K562 (cell line): Measurements from ENCODE around the gene VDAC1. TPM values are rescaled to one million over a fixed set of nuclear protein-coding genes. Genes with fewer than 3 reads are reported as not detected.
A peak's percentile ranks its signal among the peaks of the same experiment; 100 is the strongest.

Source experiments
- BHLHE40 ChIP-seq: IDR thresholded peaks from 2 replicates; pipeline ENCODE4 v1.6.1; 2011; ENCODE audit warnings: low read length, improper control_type of control experiment
- CBX5 ChIP-seq: IDR thresholded peaks from 2 replicates; pipeline ENCODE4 v1.6.1; 2014; ENCODE audit warnings: low read depth, borderline replicate concordance
- EHMT2 ChIP-seq: fragments of 450-650 bp; IDR thresholded peaks from 2 replicates; pipeline ENCODE4 v1.6.1; 2018; ENCODE audit warnings: antibody characterized with exemption
- HMG20A ChIP-seq: fragments of 450-650 bp; formaldehyde crosslinking; conservative IDR thresholded peaks from 2 replicates; pipeline ENCODE4 v1.4.0; 2020; ENCODE audit warnings: mild to moderate bottlenecking, mixed read lengths
- NCOA4 ChIP-seq: fragments of 450-650 bp; IDR thresholded peaks from 2 replicates; pipeline ENCODE4 v1.6.1; 2018; ENCODE audit warnings: mild to moderate bottlenecking; ENCODE audit not compliant: partially characterized antibody
- PCBP1 ChIP-seq: fragments of 200-400 bp; formaldehyde crosslinking; IDR thresholded peaks from 2 replicates; pipeline ENCODE4 v1.6.1; 2018; ENCODE audit warnings: mild to moderate bottlenecking, low read depth, low read length; ENCODE audit not compliant: poor library complexity, severe bottlenecking
- SAFB2 ChIP-seq: fragments of 200-400 bp; formaldehyde crosslinking; IDR thresholded peaks from 2 replicates; pipeline ENCODE4 v1.6.1; 2018; ENCODE audit warnings: borderline replicate concordance, low read length, low read depth, moderate library complexity; ENCODE audit not compliant: severe bottlenecking
- SIX5 ChIP-seq, 2 experiments: IDR thresholded peaks; 2 replicates each; pipeline ENCODE4 v1.6.1; 2011; ENCODE audit warnings: low read length in 2 of 2, borderline replicate concordance in 1 of 2, low read depth in 1 of 2, mild to moderate bottlenecking in 1 of 2, moderate library complexity in 1 of 2; ENCODE audit not compliant: insufficient read depth in 1 of 2
- SPI1 ChIP-seq: IDR thresholded peaks from 2 replicates; pipeline ENCODE4 v1.6.1; 2011; ENCODE audit warnings: low read depth, low read length, control low read depth, borderline replicate concordance
- SRSF1 ChIP-seq: fragments of 200-400 bp; formaldehyde crosslinking; IDR thresholded peaks from 2 replicates; pipeline ENCODE4 v1.6.1; 2017; ENCODE audit warnings: mild to moderate bottlenecking, low read depth, low read length, moderate library complexity
- XRCC4 ChIP-seq: IDR thresholded peaks from one replicate; pipeline ENCODE4 v1.6.1; 2011; ENCODE audit not compliant: insufficient read depth, insufficient read length; ENCODE audit errors: extremely low read depth
- ZNF134 ChIP-seq: fragments of 250-450 bp; sonication (Bioruptor Pico); conservative IDR thresholded peaks from 2 replicates; pipeline ENCODE4 v1.4.0; 2020
- ZNF445 ChIP-seq: fragments of 250-450 bp; sonication (Bioruptor Pico); IDR thresholded peaks from 2 replicates; pipeline ENCODE4 v1.4.0; 2020; ENCODE audit warnings: low read depth, mild to moderate bottlenecking, moderate library complexity
- ZNF695 ChIP-seq: fragments of 450-650 bp; formaldehyde crosslinking; IDR thresholded peaks from 2 replicates; pipeline ENCODE4 v1.4.0; 2020; ENCODE audit warnings: mild to moderate bottlenecking, moderate library complexity
- polyA plus RNA-seq, 8 experiments: library from polyadenylated mRNA; depleted of rRNA in 4 of 8; stranded (reverse) in 5 of 8; unstranded in 3 of 8; fragments of >200 nt; fragmentation: Nextera tagmentation in 2 of 8; fragmentation: Illumina TruSeq in 1 of 8; extraction: Ambion mirVana in 2 of 8; extraction: Trizol in 1 of 8; gene quantifications; 2 replicates each; pipeline versions ENCODE4 v1.2.1 to v1.2.3, GENCODE V29; 2011 to 2014; ENCODE audit warnings: inconsistent platforms in 1 of 8, missing spikeins in 1 of 8
- total RNA-seq, 7 experiments: library from RNA; depleted of rRNA in 6 of 7; stranded (reverse); fragments of >200 nt in 6 of 7; fragmentation: Illumina TruSeq in 2 of 7; extraction: Trizol in 2 of 7; gene quantifications; 2 replicates each; pipeline versions ENCODE4 v1.2.1 to v1.2.3, GENCODE V29; 2011 to 2021; ENCODE audit warnings: low replicate concordance in 1 of 7
- TF ChIP-seq, protein P1 (sequence below): sonication (generic); formaldehyde crosslinking; IDR thresholded peaks from 2 replicates; pipeline ENCODE4 v1.8.0; 2022; ENCODE audit warnings: missing genetic modification reagents, mild to moderate bottlenecking, borderline replicate concordance
- TF ChIP-seq, protein P2 (sequence below): fragments of 250-450 bp; sonication (Bioruptor Pico); IDR thresholded peaks from 2 replicates; pipeline ENCODE4 v1.9.0; 2021; ENCODE audit warnings: mild to moderate bottlenecking
- TF ChIP-seq, protein P3 (sequence below): sonication (generic); formaldehyde crosslinking; IDR thresholded peaks from 2 replicates; pipeline ENCODE4 v1.5.0; 2020; ENCODE audit warnings: missing genetic modification reagents
- TF ChIP-seq, protein P4 (sequence below): IDR thresholded peaks from 2 replicates; pipeline ENCODE4 v1.6.1; 2011; ENCODE audit not compliant: insufficient read length; ENCODE audit errors: extremely low read depth
- TF ChIP-seq, protein P5 (sequence below): fragments of 450-650 bp; IDR thresholded peaks from 2 replicates; pipeline ENCODE4 v1.6.1; 2017; ENCODE audit warnings: antibody characterized with exemption
- TF ChIP-seq, protein P6 (sequence below), 2 experiments: fragments of 450-650 bp in 1 of 2; sonication (generic) in 1 of 2; formaldehyde crosslinking in 1 of 2; IDR thresholded peaks in 1 of 2; conservative IDR thresholded peaks in 1 of 2; 2 replicates each; pipeline versions ENCODE4 v1.6.1 to v1.8.1; 2016 to 2023; ENCODE audit warnings: mild to moderate bottlenecking in 2 of 2, moderate library complexity in 2 of 2, inconsistent platforms in 1 of 2, missing genetic modification reagents in 1 of 2

Gene VDAC1
- total and polyA plus RNA-seq, 9 of the 15 experiments (the other 6 are each of a cell fraction or from before 2014, with no cell fraction given) = 168 to 366 (median 293) TPM

DNA sequence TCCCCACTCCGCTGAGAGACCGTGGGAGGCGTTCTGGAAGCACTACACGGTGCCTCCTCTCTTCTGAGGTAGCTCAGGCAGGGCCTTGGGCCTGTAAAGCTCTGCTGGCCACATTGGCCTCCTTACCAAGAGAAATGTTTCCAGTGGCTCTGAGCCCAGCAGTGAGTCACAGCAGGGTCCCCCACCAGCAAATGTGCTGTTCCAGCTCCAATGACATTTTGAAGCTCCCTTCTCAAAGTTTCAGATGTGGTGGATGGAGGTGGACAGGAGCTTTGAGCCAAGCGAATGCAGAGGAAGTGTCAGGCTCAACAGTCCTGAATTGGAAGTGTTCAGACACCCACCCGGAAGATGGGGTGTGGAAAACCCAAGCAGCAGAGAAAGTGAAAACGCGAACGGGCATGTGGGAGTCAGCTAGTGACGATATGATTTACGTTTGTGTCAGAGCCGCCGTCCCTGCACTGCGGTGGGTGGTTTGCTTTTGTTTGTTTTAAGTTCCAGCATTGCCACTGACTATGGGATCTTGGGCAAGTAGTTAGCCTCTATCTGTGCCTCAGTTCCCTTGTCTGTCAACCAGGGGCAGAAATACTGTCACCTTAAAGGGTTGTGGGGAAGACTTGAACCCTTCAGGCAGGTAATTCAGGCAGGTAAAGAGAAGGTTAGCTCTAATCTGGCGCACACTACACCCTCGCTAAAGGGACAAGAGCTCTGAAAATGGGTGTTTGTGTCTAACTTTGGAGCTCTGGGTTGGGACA lies 74.5 kb downstream of the VDAC1 start (continued):
- TF ChIP-seq, protein P1, sequence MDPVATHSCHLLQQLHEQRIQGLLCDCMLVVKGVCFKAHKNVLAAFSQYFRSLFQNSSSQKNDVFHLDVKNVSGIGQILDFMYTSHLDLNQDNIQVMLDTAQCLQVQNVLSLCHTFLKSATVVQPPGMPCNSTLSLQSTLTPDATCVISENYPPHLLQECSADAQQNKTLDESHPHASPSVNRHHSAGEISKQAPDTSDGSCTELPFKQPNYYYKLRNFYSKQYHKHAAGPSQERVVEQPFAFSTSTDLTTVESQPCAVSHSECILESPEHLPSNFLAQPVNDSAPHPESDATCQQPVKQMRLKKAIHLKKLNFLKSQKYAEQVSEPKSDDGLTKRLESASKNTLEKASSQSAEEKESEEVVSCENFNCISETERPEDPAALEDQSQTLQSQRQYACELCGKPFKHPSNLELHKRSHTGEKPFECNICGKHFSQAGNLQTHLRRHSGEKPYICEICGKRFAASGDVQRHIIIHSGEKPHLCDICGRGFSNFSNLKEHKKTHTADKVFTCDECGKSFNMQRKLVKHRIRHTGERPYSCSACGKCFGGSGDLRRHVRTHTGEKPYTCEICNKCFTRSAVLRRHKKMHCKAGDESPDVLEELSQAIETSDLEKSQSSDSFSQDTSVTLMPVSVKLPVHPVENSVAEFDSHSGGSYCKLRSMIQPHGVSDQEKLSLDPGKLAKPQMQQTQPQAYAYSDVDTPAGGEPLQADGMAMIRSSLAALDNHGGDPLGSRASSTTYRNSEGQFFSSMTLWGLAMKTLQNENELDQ (CRISPR knock-in tag) = no peak
- TF ChIP-seq, protein P2, sequence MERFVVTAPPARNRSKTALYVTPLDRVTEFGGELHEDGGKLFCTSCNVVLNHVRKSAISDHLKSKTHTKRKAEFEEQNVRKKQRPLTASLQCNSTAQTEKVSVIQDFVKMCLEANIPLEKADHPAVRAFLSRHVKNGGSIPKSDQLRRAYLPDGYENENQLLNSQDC = no peak
- no peak for TF ChIP-seq SIX5 (IDR thresholded peaks at IDR 0.05; ENCODE audit: borderline replicate concordance in 1 of 2, insufficient read depth in 1 of 2, low read depth in 1 of 2, low read length in 2 of 2)
- TF ChIP-seq PCBP1 = no peak
- TF ChIP-seq, protein P3, sequence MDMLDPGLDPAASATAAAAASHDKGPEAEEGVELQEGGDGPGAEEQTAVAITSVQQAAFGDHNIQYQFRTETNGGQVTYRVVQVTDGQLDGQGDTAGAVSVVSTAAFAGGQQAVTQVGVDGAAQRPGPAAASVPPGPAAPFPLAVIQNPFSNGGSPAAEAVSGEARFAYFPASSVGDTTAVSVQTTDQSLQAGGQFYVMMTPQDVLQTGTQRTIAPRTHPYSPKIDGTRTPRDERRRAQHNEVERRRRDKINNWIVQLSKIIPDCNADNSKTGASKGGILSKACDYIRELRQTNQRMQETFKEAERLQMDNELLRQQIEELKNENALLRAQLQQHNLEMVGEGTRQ (CRISPR knock-in tag) = no peak
- TF ChIP-seq SRSF1 = no peak
- no peak for TF ChIP-seq NCOA4
- no peak for TF ChIP-seq SAFB2
- no peak for TF ChIP-seq ZNF445
- no peak for TF ChIP-seq ZNF134 (CRISPR knock-in tag)
- TF ChIP-seq, protein P4, sequence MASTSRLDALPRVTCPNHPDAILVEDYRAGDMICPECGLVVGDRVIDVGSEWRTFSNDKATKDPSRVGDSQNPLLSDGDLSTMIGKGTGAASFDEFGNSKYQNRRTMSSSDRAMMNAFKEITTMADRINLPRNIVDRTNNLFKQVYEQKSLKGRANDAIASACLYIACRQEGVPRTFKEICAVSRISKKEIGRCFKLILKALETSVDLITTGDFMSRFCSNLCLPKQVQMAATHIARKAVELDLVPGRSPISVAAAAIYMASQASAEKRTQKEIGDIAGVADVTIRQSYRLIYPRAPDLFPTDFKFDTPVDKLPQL = no peak
- no peak; the same call in 1 of the 2 replicates for TF ChIP-seq ZNF695 (CRISPR knock-in tag)
- TF ChIP-seq CBX5 = no peak
- no peak for TF ChIP-seq HMG20A (CRISPR knock-in tag)
- TF ChIP-seq, protein P5, sequence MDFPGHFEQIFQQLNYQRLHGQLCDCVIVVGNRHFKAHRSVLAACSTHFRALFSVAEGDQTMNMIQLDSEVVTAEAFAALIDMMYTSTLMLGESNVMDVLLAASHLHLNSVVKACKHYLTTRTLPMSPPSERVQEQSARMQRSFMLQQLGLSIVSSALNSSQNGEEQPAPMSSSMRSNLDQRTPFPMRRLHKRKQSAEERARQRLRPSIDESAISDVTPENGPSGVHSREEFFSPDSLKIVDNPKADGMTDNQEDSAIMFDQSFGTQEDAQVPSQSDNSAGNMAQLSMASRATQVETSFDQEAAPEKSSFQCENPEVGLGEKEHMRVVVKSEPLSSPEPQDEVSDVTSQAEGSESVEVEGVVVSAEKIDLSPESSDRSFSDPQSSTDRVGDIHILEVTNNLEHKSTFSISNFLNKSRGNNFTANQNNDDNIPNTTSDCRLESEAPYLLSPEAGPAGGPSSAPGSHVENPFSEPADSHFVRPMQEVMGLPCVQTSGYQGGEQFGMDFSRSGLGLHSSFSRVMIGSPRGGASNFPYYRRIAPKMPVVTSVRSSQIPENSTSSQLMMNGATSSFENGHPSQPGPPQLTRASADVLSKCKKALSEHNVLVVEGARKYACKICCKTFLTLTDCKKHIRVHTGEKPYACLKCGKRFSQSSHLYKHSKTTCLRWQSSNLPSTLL = no peak
- no peak for TF ChIP-seq BHLHE40
- no peak for TF ChIP-seq XRCC4
- TF ChIP-seq EHMT2 = peak; percentile 33; the same call in 1 of the 2 replicates
- TF ChIP-seq, protein P6, sequence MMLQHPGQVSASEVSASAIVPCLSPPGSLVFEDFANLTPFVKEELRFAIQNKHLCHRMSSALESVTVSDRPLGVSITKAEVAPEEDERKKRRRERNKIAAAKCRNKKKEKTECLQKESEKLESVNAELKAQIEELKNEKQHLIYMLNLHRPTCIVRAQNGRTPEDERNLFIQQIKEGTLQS (IDR thresholded peaks at IDR 0.05) = peak; percentile 66
- TF ChIP-seq, protein P6 (CRISPR knock-in tag; conservative IDR thresholded peaks at IDR 0.05) = no peak
- TF ChIP-seq SPI1 = 0 out of 2 replicates have a peak, but pooled peaks have one; percentile 51
